ENCODE data around the gene GSPT1. TPM values are rescaled to one million over a fixed set of nuclear protein-coding genes. Genes with fewer than 3 reads are reported as not detected.
A peak's percentile ranks its signal among the peaks of the same experiment; 100 is the strongest.

Gene GSPT1
- polyA plus RNA-seq, 2 of the 4 experiments (the other 2 are of a cell fraction), result 163 to 215 TPM

GRCh38 chr16:11875721-11876120 is 40.0 kb downstream of the GSPT1 start:
- ATAC-seq, result no peak
- Histone ChIP-seq H3K4me1 (0 out of 3 replicates have a peak, but pooled peaks cover 4% of the 10 kb centered on the region), H3K4me3 (no peak overlapping the region), H3K27ac (no peak overlapping the region), H3K9me3 (no peaks in the 10 kb centered on the region), H3K4me2 (no peak overlapping the region)
- POLR2A ChIA-PET, result no interaction called here
- DNase-seq (ENCODE audit: low read depth in 1 of 2, low spot score in 1 of 2), result no peak
- CTCF ChIA-PET, result interaction anchor here (0.5 kb wide), 1 partner anchor 11 kb away, joined by 3 read pairs; no protein-coding TSS in a partner anchor
- WGBS (ENCODE audit: missing lambda C conversion rate), result 90% methylated on average over 5 of the region's 5 CpGs
- TF ChIP-seq MAFK (IDR thresholded peaks at IDR 0.05; ENCODE audit: partially characterized antibody), result peak; percentile 51
- TF ChIP-seq HEYL (CRISPR knock-in tag; IDR thresholded peaks at IDR 0.05), result no peak
- no peak for TF ChIP-seq MAZ (IDR thresholded peaks at IDR 0.05; ENCODE audit: borderline replicate concordance, low read depth, low read length)
- TF ChIP-seq EHF (CRISPR knock-in tag; IDR thresholded peaks at IDR 0.05), result no peak
- FAIRE-seq, result peak; percentile 51

- no peak overlapping the region for H3K4me3 ChIP-seq
- DNase-seq (ENCODE audit: low read depth in 1 of 2, low spot score in 1 of 2) (peak in 1 of 2 experiments; percentile 53), FAIRE-seq (no peak), ATAC-seq (peak; percentile 50 to 77; a peak in 3 of 6 replicates)
- ChIA-PET POLR2A (no interaction called here), CTCF (interaction anchor here (0.6 to 2.7 kb wide), 3 partner anchors 12 to 196 kb away, joined by 3 to 10 read pairs (median 3); no protein-coding TSS in a partner anchor)
- H3K9me3 ChIP-seq, result no peaks in the 10 kb centered on the region
- H3K4me1 ChIP-seq, result peaks cover 16% of the 10 kb centered on the region
- H3K27ac ChIP-seq, result no peak overlapping the region
- TF ChIP-seq MAX (IDR thresholded peaks at IDR 0.05) (0 out of 2 replicates have a peak, but pooled peaks have one; percentile 23), PBX3 (IDR thresholded peaks at IDR 0.05) (no peak), MAFK (IDR thresholded peaks at IDR 0.05; ENCODE audit: partially characterized antibody) (no peak), CTCF (IDR thresholded peaks at IDR 0.05) (0 out of 3 replicates have a peak, but pooled peaks have one; percentile 16)
- 54% methylated on average over 7 of the region's 7 CpGs for WGBS (ENCODE audit: missing lambda C conversion rate)
- no peak overlapping the region for H3K4me2 ChIP-seq
Observed at GRCh38 chr16:11871193-11871592, 44.6 kb downstream of the GSPT1 start.

- no peak overlapping the region for H3K4me2 ChIP-seq
- FAIRE-seq (no peak), ATAC-seq (no peak)
Observed at GRCh38 chr16:11870399-11870798, 45.4 kb downstream of the GSPT1 start.

More at GRCh38 chr16:11870399-11870798, 45.4 kb downstream of the GSPT1 start:
- TF ChIP-seq SREBF2 (IDR thresholded peaks at IDR 0.05) (no peak), EP300 (IDR thresholded peaks at IDR 0.05) (no peak), CBX8 (IDR thresholded peaks at IDR 0.05) (no peak), HEYL (CRISPR knock-in tag; IDR thresholded peaks at IDR 0.05) (no peak), POLR2A (IDR thresholded peaks at IDR 0.05; ENCODE audit: low read length) (no peak), CTCF (IDR thresholded peaks at IDR 0.05) (no peak), MAFK (IDR thresholded peaks at IDR 0.05; ENCODE audit: partially characterized antibody) (no peak), PBX3 (IDR thresholded peaks at IDR 0.05) (no peak), CHD4 (IDR thresholded peaks at IDR 0.05; ENCODE audit: borderline replicate concordance) (no peak), NPAS2 (CRISPR knock-in tag; IDR thresholded peaks at IDR 0.05; ENCODE audit: borderline replicate concordance) (no peak)
- WGBS (ENCODE audit: missing lambda C conversion rate), result 50% methylated on average over 3 of the region's 3 CpGs
- CTCF ChIA-PET, result interaction anchor here (1.4 to 2.7 kb wide), 2 partner anchors 197 to 474 kb away, joined by 4 to 10 read pairs; no protein-coding TSS in a partner anchor
- Histone ChIP-seq H3K4me1 (peaks cover 21% of the 10 kb centered on the region), H3K4me3 (no peak overlapping the region), H3K27ac (no peak overlapping the region), H3K9me3 (no peaks in the 10 kb centered on the region)
- DNase-seq (ENCODE audit: low read depth in 1 of 2, low spot score in 1 of 2), result no peak
- POLR2A ChIA-PET, result no interaction called here
